H1 (cell line): ENCODE results near the gene ARHGEF35.
"Not testable (repeated sequence)": the region's sequence is repeated elsewhere in the genome, so short reads cannot be mapped to it uniquely, and the experiment has no call there.

ENCODE experiments used
- ASH2L ChIP-seq: fragments of 200-600, 300-600 bp; sonication (generic); IDR thresholded peaks from one replicate; pipeline ENCODE4 v1.7.1; 2017; ENCODE audit warnings: low read length
- CTCF ChIP-seq, 3 experiments: IDR thresholded peaks; 1 replicate in 2 of 3; 2 replicates in 1 of 3; pipeline versions ENCODE4 v1.5.1 to v1.6.1; 2011; ENCODE audit warnings: low read length in 3 of 3, mild to moderate bottlenecking in 3 of 3, inconsistent platforms in 2 of 3, low read depth in 1 of 3, moderate library complexity in 1 of 3; ENCODE audit not compliant: insufficient read depth in 1 of 3; ENCODE audit errors: control extremely low read depth in 1 of 3
- POLR2A ChIP-seq, 2 experiments: IDR thresholded peaks; 1 replicate in 1 of 2; 2 replicates in 1 of 2; pipeline ENCODE4 v1.6.1; 2011; ENCODE audit warnings: low read depth in 2 of 2, low read length in 2 of 2, mild to moderate bottlenecking in 2 of 2; ENCODE audit errors: control extremely low read depth in 1 of 2
- RBBP5 ChIP-seq: IDR thresholded peaks from 2 replicates; pipeline ENCODE4 v1.7.1; 2012; ENCODE audit warnings: low read depth, mild to moderate bottlenecking, inconsistent platforms, low read length, moderate library complexity, borderline replicate concordance

GRCh38 chr7:144205306-144205705 lies 9.7 kb upstream of the ARHGEF35 start:
- not testable (repeated sequence) for TF ChIP-seq ASH2L; RBBP5; POLR2A (IDR thresholded peaks at IDR 0.05; ENCODE audit: control extremely low read depth in 1 of 2, low read depth in 2 of 2, low read length in 2 of 2); CTCF (IDR thresholded peaks at IDR 0.05; ENCODE audit: control extremely low read depth in 1 of 3, insufficient read depth in 1 of 3, low read depth in 1 of 3, low read length in 3 of 3)
